ENCODE data around the gene GJD4.
A peak's percentile ranks its signal among the peaks of the same experiment; 100 is the strongest.

GRCh38 chr10:35640474-35640873 is 35.3 kb downstream of the GJD4 start:
- TF ChIP-seq EZH2phosphoT487 (IDR thresholded peaks at IDR 0.05; ENCODE audit: unreplicated experiment): no peak
- TF ChIP-seq, protein P1, sequence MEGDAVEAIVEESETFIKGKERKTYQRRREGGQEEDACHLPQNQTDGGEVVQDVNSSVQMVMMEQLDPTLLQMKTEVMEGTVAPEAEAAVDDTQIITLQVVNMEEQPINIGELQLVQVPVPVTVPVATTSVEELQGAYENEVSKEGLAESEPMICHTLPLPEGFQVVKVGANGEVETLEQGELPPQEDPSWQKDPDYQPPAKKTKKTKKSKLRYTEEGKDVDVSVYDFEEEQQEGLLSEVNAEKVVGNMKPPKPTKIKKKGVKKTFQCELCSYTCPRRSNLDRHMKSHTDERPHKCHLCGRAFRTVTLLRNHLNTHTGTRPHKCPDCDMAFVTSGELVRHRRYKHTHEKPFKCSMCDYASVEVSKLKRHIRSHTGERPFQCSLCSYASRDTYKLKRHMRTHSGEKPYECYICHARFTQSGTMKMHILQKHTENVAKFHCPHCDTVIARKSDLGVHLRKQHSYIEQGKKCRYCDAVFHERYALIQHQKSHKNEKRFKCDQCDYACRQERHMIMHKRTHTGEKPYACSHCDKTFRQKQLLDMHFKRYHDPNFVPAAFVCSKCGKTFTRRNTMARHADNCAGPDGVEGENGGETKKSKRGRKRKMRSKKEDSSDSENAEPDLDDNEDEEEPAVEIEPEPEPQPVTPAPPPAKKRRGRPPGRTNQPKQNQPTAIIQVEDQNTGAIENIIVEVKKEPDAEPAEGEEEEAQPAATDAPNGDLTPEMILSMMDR (conservative IDR thresholded peaks at IDR 0.05; ENCODE audit: low read depth in 2 of 2): peak in 1 of 2 experiments; percentile 53; a peak in 2 of 4 replicates
- no peak for TF ChIP-seq POLR2AphosphoS5 (IDR thresholded peaks at IDR 0.05; ENCODE audit: low read depth)
- TF ChIP-seq EZH2 (IDR thresholded peaks at IDR 0.05; ENCODE audit: low read depth, unreplicated experiment): peak; percentile 1
- TF ChIP-seq JUNB (IDR thresholded peaks at IDR 0.05; ENCODE audit: unreplicated experiment): no peak
- TF ChIP-seq CREB1 (CRISPR knock-in tag; IDR thresholded peaks at IDR 0.05; ENCODE audit: low read depth): no peak
- TF ChIP-seq REST (IDR thresholded peaks at IDR 0.05; ENCODE audit: unreplicated experiment): no peak
- TF ChIP-seq NANOG (IDR thresholded peaks at IDR 0.05; ENCODE audit: borderline replicate concordance): no peak
- no peak for TF ChIP-seq ZNF114 (CRISPR knock-in tag; IDR thresholded peaks at IDR 0.05)
- TF ChIP-seq, protein P2, sequence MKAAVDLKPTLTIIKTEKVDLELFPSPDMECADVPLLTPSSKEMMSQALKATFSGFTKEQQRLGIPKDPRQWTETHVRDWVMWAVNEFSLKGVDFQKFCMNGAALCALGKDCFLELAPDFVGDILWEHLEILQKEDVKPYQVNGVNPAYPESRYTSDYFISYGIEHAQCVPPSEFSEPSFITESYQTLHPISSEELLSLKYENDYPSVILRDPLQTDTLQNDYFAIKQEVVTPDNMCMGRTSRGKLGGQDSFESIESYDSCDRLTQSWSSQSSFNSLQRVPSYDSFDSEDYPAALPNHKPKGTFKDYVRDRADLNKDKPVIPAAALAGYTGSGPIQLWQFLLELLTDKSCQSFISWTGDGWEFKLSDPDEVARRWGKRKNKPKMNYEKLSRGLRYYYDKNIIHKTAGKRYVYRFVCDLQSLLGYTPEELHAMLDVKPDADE (IDR thresholded peaks at IDR 0.05): no peak
- no peak for TF ChIP-seq STAT1 (IDR thresholded peaks at IDR 0.05; ENCODE audit: unreplicated experiment)
